Thyroid gland (tissue), 4 donors: ENCODE measurements around the gene RIMBP2. TPM values are rescaled to one million over a fixed set of nuclear protein-coding genes. Genes with fewer than 3 reads are reported as not detected.

Experiments
- DNase-seq, 2 donors: peaks; one replicate each; pipeline ENCODE4 v3.0.0-alpha.2; 2019
- H3K27ac ChIP-seq, 3 donors: fragments of 200-600 bp; sonication (generic); 1 replicate in 2 of 3; 2 replicates in 1 of 3; pipeline ENCODE4 v1.5.1; 2016 to 2019; ENCODE audit warnings: mild to moderate bottlenecking in 1 of 3, moderate library complexity in 1 of 3
- H3K27me3 ChIP-seq: fragments of 200-600 bp; sonication (generic); one replicate; pipeline ENCODE4 v1.5.1; 2019
- H3K36me3 ChIP-seq, 2 donors: fragments of 200-600 bp; sonication (generic); one replicate each; pipeline ENCODE4 v1.5.1; 2016 to 2019
- H3K4me1 ChIP-seq, 2 donors: fragments of 200-600 bp; sonication (generic); one replicate each; pipeline ENCODE4 v1.5.1; 2017 to 2019
- H3K4me3 ChIP-seq, 3 donors: fragments of 200-600 bp; sonication (generic); replicated peaks in 1 of 3; 1 replicate in 2 of 3; 2 replicates in 1 of 3; pipeline ENCODE4 v1.5.1; 2016; ENCODE audit warnings: mild to moderate bottlenecking in 1 of 3
- H3K9me3 ChIP-seq: fragments of 200-600 bp; sonication (generic); one replicate; pipeline ENCODE4 v1.5.1; 2017
- POLR2A ChIP-seq, 2 donors: fragments of 450-650 bp; IDR thresholded peaks; one replicate each; pipeline ENCODE4 v1.6.1; 2017; ENCODE audit warnings: antibody characterized with exemption in 2 of 2, mild to moderate bottlenecking in 2 of 2, moderate library complexity in 1 of 2
- WGBS, 2 donors: methylation state at CpG; one replicate each; pipeline ENCODE4 v1.1.5; 2017; 5-methylcytosine and 5-hydroxymethylcytosine counted together
- intact Hi-C: fragments of 100-400 bp; cut with DNase I; formaldehyde crosslinking; loops from one replicate; pipeline ENCODE4 v1.15.1; 2023
- total RNA-seq, 4 donors: library from RNA; depleted of rRNA; stranded (reverse); fragments of >200 nt; gene quantifications; one replicate each; pipeline ENCODE4 v1.2.3, GENCODE V29; 2016
- TF ChIP-seq, protein P1 (sequence below), 6 experiments: fragments of 200-600 bp in 3 of 6; fragments of 450-650 bp in 3 of 6; sonication (generic) in 3 of 6; IDR thresholded peaks; one replicate each; pipeline ENCODE4 v1.5.1; 2016 to 2019; ENCODE audit warnings: antibody characterized with exemption in 6 of 6, mild to moderate bottlenecking in 2 of 6, inconsistent platforms in 1 of 6, moderate library complexity in 1 of 6

The RIMBP2 gene, protein sequence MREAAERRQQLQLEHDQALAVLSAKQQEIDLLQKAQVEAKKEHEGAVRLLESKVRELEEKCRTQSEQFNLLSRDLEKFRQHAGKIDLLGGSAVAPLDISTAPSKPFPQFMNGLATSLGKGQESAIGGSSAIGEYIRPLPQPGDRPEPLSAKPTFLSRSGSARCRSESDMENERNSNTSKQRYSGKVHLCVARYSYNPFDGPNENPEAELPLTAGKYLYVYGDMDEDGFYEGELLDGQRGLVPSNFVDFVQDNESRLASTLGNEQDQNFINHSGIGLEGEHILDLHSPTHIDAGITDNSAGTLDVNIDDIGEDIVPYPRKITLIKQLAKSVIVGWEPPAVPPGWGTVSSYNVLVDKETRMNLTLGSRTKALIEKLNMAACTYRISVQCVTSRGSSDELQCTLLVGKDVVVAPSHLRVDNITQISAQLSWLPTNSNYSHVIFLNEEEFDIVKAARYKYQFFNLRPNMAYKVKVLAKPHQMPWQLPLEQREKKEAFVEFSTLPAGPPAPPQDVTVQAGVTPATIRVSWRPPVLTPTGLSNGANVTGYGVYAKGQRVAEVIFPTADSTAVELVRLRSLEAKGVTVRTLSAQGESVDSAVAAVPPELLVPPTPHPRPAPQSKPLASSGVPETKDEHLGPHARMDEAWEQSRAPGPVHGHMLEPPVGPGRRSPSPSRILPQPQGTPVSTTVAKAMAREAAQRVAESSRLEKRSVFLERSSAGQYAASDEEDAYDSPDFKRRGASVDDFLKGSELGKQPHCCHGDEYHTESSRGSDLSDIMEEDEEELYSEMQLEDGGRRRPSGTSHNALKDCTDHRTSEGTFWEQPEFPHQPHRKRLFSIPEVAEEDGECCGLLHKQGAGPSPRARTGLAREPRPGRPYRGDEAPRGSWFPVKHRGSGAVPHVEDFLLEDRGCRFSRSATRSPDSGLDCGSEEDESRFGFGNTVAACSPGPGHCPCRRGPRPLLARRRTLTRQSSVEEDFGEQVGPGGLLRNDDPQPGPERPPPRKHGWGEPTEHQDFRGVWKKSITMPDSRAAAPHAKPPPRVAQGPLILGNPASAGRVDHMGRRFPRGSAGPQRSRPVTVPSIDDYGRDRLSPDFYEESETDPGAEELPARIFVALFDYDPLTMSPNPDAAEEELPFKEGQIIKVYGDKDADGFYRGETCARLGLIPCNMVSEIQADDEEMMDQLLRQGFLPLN (N-terminal part only)
- total RNA-seq = 1 to 10 TPM in 1 of 4 donors, under 1 TPM in 3; 0.11 to 2.2 (median 0.63) TPM

- peak; percentile 66 to 69 for DNase-seq
- WGBS, 2 donors = 0 to 1% methylated on average over 32 to 35 of the region's 35 CpGs
- Histone ChIP-seq H3K4me3 (peak within 1 kb of the TSS; percentile 20 to 24 (median 20)), H3K27ac (no peak within 1 kb of the TSS), H3K9me3 (no peaks in the 10 kb centered on the region), H3K27me3 (no peaks in the 10 kb centered on the region), H3K4me1 (peaks cover 15 to 32% of the 10 kb centered on the region in 2 donors), H3K36me3 (no peaks in the 10 kb centered on the region)
- intact Hi-C loops = no loop called here
- TF ChIP-seq, protein P1, sequence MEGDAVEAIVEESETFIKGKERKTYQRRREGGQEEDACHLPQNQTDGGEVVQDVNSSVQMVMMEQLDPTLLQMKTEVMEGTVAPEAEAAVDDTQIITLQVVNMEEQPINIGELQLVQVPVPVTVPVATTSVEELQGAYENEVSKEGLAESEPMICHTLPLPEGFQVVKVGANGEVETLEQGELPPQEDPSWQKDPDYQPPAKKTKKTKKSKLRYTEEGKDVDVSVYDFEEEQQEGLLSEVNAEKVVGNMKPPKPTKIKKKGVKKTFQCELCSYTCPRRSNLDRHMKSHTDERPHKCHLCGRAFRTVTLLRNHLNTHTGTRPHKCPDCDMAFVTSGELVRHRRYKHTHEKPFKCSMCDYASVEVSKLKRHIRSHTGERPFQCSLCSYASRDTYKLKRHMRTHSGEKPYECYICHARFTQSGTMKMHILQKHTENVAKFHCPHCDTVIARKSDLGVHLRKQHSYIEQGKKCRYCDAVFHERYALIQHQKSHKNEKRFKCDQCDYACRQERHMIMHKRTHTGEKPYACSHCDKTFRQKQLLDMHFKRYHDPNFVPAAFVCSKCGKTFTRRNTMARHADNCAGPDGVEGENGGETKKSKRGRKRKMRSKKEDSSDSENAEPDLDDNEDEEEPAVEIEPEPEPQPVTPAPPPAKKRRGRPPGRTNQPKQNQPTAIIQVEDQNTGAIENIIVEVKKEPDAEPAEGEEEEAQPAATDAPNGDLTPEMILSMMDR (IDR thresholded peaks at IDR 0.05) = no peak
- no peak for TF ChIP-seq POLR2A (IDR thresholded peaks at IDR 0.05)
These were observed at the start of gene RIMBP2 for GRCh38 chr12:130715998-130716968. Gene RIMBP2, minus strand, starts transcription at chr12:130716299. Its CDS starts 237,286 bp downstream, at chr12:130479013.

GRCh38 chr12:130765186-130765659 is 49.1 kb upstream of the RIMBP2 start:
- no peak for DNase-seq
- WGBS, 2 donors = 90 to 94% methylated on average over 8 of the region's 8 CpGs
- no peaks in the 10 kb centered on the region for H3K9me3 ChIP-seq
- intact Hi-C loops = no loop called here
- H3K4me3 ChIP-seq = no peak overlapping the region
- no peaks in the 10 kb centered on the region for H3K4me1 ChIP-seq
- no peak overlapping the region for H3K27ac ChIP-seq
- H3K27me3 ChIP-seq = no peaks in the 10 kb centered on the region
- TF ChIP-seq, protein P1 (IDR thresholded peaks at IDR 0.05) = no peak
- no peak for TF ChIP-seq POLR2A (IDR thresholded peaks at IDR 0.05)
- H3K36me3 ChIP-seq = no peaks in the 10 kb centered on the region

GRCh38 chr12:130764475-130765185 is 48.5 kb upstream of the RIMBP2 start:
- DNase-seq = no peak
- H3K27me3 ChIP-seq = no peaks in the 10 kb centered on the region
- no peaks in the 10 kb centered on the region for H3K9me3 ChIP-seq
- no peak overlapping the region for H3K4me3 ChIP-seq
- TF ChIP-seq POLR2A (IDR thresholded peaks at IDR 0.05) = no peak
- TF ChIP-seq, protein P1 (IDR thresholded peaks at IDR 0.05) = no peak
- no peaks in the 10 kb centered on the region for H3K4me1 ChIP-seq
- H3K27ac ChIP-seq = no peak overlapping the region
- WGBS, 2 donors = 95 to 97% methylated on average over 14 of the region's 14 CpGs
- H3K36me3 ChIP-seq = no peaks in the 10 kb centered on the region
- intact Hi-C loops = no loop called here

GRCh38 chr12:130764073-130764472 is 48.0 kb upstream of the RIMBP2 start:
- WGBS, 2 donors = 92 to 96% methylated on average over 4 of the region's 4 CpGs
- Histone ChIP-seq H3K27me3 (no peaks in the 10 kb centered on the region), H3K9me3 (no peaks in the 10 kb centered on the region), H3K27ac (no peak overlapping the region), H3K4me1 (no peaks in the 10 kb centered on the region), H3K36me3 (no peaks in the 10 kb centered on the region), H3K4me3 (no peak overlapping the region)
- TF ChIP-seq, protein P1 (IDR thresholded peaks at IDR 0.05) = no peak
- TF ChIP-seq POLR2A (IDR thresholded peaks at IDR 0.05) = no peak
- no peak for DNase-seq
- intact Hi-C loops = no loop called here
